Ovary (tissue), 3 donors: ENCODE measurements around the gene PLXDC2.

Experiments used
- CTCF ChIP-seq, 3 donors: fragments of 450-650 bp in 2 of 3; fragments of 200-600 bp in 1 of 3; IDR thresholded peaks; one replicate each; pipeline versions ENCODE4 v1.5.1 to v1.8.0; 2016 to 2022; ENCODE audit warnings: antibody characterized with exemption in 3 of 3, mild to moderate bottlenecking in 1 of 3
- EP300 ChIP-seq: sonication (generic); formaldehyde crosslinking; IDR thresholded peaks from one replicate; pipeline ENCODE4 v1.6.1; 2017; ENCODE audit warnings: antibody characterized with exemption
- POLR2A ChIP-seq: fragments of 450-650 bp; IDR thresholded peaks from one replicate; pipeline ENCODE4 v1.6.1; 2017; ENCODE audit warnings: antibody characterized with exemption, mild to moderate bottlenecking, moderate library complexity
- donor health status: DM: no; HTN: no; CAD: no.

- TF ChIP-seq POLR2A, result no peak
- TF ChIP-seq CTCF (IDR thresholded peaks at IDR 0.05), result no peak
- no peak for TF ChIP-seq EP300
These were observed 514.0 kb downstream of the PLXDC2 start for GRCh38 chr10:20330246-20330645.
